ENCODE data around the gene CELF5.
"Not testable (repeated sequence)": the region's sequence is repeated elsewhere in the genome, so short reads cannot be mapped to it uniquely, and the experiment has no call there.

Gene CELF5

DNA sequence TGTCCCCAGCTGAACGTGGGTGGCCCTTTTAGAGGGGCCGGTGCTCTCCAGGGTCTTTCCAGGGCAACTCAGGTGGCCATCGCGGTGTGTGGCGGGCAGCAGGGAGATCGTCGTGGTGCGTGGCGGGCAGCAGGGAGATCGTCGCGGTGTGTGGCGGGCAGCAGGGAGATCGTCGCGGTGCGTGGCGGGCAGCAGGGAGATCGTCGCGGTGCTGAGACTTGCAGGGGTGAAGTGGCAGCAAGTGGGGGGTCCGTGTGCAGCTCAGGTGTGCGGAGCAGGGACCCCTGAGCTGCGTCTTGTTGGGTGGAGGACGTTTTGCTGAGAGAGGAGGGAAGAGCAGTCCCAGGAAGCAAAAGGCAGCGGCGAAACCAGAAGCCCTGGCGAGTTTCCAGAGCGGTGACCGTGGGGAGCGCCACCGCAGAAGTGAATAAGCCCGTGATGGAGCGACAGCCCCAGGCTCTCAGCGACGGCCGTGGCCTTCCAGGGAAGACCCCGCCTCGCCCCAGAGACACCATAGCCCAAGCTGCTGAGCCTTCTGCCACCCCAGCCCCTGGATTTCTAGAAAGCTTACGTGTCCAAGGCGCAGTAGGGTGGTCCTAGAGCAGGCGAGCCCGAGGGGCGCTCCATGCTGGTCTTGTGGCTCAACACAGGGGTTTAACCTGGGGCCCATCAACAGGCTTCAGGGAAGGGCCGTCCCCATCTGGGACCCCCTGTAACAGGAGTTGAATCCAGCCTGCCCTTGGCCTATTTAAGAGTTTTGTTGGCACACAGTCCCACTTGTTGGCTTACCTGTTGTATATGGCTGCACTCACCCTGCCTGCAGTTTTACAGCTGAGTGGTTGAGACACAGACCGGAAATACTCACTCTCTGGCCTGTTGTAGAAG, 33.3 kb upstream of the CELF5 start:
- DNase-seq = no peak

DNA sequence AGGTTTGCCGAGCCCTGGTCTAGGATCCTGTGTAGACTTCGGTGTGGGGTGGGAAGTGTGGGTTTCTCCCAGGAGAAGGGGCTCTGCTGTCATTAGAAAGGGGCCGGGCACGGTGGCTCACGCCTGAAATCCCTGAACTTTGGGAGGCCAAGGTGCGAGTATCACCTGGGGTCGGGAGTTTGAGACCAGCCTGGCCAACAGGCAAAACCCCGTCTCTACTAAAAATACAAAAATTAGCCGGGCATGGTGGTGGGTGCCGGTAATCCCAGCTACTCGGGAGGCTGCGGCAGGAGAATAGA, 32.7 kb upstream of the CELF5 start:
- DNase-seq = not testable (repeated sequence)

DNA sequence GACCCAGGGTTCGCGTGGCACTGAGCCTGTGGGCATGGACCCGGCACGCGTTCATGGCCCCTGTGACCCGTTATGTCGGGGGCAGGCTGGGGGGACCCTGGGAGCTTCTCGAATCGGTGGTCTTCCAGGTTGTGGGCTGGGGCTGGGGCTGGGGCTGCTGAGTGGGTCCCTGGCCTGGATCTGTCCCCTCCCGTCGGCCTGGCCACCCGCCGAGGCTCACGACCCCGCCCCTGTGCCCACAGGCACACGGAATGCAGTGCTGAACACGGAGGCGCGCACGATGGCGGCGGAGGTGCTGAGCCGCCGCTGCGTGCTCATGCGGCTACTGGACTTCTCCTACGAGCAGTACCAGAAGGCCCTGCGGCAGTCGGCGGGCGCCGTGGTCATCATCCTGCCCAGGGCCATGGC, 32.2 kb upstream of the CELF5 start:
- no peak for DNase-seq

DNA sequence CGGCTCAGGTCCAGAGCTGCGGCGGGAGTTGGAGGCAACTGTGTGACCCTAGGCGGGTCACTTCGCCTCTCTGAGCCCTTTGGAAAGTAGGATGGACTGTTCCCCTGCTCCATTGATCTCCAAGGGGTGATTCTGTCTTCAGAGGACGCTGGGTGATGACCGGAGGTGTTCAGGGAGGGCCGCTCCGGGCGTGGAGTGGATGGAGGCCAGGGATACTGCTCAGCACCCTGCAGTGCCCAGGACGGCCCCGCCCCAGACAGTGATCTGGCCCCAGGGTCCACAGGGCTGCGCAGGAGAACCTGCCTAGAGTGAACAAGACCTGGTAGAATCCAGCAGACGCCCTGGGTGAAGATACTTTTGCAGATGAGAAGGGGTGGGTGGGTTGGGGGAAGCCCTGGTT, 31.8 kb upstream of the CELF5 start:
- no peak for DNase-seq

DNA sequence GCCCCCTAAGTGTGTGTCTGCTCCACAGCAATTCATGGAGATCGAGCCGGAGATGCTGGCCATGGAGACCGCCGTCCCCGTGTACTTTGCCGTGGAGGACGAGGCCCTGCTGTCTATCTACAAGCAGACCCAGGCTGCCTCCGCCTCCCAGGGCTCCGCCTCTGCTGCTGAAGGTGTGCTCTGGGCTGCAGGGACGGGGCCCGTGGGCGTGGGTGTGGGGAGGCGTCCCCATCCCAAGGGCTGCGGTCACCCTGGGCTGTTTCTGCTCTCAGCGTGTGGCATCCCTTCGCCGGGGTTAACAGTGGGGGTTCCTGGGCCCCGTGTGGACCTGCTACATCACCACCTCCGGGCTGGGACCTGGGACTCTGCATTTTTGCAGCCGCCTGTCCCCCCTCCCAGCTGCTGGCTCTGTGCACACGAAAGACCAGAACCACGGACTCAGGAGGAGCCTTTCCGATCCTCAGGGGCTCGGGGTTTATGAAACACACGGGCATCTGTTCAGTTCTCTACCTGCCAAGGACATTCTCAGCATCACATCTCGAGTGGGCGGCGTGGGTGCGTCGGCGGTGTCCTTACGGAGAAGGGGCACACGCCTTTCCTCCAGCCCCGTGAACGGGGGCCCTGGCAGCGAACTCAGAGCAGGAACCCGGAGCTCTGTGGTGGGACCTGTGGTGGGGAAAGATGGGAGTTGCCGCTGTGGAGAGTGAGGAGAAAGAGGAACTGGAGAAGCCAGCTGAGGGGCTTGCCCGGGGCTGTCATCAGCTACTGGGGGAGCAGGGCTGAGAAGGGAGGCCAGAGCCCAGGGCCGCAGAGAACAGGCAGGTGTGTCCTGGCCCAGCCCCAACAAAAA, 31.0 kb upstream of the CELF5 start:
- no peak for DNase-seq

DNA sequence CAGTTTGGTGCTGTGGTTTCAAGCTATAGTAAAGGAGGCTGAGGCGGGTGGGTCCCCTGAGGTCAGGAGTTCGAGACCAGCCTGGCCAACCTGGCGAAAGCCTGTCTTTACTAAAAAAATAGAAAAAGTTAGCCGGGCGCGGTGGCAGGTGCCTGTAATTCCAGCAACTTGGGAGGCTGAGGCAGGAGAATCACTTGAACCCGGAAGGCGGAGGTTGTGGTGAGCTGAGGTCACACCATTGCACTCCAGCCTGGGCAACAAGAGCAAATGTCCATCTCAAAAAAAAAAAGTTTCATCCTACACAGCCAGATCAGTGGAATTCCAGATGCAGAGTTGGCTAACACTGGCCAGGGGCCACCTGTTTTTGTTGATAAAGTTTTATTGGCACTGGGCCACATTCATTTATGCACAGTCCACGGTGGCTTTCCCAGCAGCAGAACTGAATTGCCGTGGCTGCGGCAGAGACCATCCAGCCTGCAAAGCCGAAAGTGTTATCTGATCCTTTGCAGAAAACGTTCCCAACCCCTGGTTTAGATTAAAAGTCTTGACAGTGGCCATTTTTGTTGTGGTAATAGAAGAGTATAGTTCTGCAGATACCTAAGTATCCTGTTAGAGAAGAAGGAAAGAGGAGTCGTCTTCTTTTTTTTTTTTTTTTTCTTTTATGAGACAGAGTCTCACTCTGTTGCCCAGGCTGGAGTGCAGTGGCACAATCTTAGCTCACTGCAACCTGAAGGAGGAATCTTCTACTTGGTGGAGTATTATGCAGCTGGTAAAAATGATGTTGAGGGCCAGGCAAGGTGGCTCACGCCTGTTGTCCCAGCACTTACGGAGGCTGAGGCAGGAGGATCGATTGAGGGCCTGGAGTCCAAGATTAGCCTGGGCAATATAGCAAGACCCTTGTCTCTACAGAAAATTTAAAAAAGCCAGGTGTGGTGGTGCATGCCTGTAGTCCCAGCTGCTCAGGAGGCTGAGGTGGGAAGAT, 30.1 kb upstream of the CELF5 start:
- no peak for DNase-seq

DNA sequence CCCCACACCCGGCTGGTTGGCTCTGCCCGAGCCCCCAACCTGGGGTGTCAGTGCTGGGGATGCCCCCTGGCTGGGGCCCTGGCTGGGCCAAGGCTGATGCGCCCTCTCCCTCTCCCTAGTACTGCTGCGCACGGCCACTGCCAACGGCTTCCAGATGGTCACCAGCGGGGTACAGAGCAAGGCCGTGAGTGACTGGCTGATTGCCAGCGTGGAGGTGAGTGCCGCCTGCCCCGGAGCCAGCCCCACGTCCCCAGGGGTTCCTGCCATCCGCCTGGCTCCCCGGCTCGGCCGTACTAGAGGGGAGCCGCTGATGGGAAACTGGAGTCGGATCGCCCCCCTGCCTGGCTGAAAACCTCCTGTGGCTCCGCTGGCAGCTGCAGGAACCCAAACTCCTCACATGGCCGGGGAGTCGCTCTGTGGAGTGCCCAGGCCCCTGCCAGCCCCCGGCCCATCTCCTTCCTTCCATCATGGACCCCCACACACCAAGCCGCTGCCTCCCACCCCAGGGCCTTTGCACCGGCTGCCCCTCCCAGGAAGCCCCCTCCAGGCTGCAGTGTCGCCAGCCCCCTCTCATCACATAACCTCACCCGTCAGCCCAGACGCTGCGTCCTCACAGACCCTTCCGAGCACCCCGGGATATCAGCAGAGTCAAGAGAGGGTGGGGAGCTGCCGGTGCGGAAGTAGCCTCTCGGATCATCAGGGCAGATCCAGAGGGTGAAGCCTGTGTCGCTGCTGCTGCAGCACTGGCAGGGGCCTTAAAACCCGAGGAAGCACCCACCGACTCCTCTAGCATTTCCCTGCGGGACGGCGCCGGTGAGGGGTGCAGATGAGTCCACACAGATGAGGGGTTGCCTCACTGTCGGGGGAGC, 28.2 kb upstream of the CELF5 start:
- no peak for DNase-seq

DNA sequence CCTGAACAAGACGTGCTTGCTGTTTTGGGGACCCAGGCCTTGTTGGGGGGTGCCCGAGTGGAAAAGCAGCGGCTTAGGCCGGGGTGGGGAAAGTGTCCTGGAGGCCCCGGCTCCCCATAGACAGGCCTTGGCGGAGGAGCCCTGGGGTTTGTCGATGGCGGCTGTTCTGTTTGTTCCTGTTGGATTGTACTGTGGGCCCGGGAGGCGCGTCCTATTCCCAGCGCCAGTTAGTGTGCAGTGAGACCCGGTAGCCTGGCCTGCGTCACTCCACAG, 27.6 kb upstream of the CELF5 start:
- no peak for DNase-seq

DNA sequence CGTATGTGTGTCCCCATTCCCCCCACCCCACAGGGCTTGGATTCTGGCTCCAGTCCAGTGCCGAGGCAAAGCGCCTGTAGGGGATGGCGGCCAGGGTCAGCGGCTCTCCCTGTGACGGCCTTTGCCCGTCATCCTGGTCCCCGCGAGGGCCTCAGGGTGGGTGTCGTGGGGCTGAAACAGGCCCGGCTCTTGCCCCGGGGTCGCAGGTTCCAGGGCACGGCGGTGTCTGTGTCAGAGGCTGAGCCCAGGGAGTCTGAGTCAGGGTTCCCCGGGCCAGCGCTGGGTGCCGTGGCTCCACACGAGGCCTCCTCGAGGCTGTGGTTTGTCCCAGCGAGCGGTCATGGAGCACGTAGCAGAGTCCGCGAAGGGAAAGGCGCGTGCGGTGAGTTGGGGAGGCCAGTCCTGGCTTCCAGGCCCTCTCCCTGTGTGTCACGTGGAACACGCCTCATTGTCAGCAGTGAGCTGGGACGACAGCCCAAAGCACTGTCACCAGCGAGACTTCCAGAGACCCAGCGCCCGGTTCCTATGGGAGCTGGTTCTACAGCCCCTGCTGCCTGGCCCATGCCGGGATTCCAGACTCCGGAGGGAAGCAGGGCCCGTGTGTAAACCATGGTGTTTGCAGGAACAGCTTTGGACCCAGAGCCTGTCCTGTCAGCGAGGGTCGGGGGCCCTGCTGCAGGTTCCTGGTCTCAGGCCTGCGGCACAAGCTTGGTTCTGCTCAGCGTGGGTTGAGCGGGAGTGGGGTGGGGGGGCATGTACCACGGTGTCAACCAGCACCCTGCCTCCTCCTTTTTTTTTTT, 25.4 kb upstream of the CELF5 start:
- DNase-seq = no peak

DNA sequence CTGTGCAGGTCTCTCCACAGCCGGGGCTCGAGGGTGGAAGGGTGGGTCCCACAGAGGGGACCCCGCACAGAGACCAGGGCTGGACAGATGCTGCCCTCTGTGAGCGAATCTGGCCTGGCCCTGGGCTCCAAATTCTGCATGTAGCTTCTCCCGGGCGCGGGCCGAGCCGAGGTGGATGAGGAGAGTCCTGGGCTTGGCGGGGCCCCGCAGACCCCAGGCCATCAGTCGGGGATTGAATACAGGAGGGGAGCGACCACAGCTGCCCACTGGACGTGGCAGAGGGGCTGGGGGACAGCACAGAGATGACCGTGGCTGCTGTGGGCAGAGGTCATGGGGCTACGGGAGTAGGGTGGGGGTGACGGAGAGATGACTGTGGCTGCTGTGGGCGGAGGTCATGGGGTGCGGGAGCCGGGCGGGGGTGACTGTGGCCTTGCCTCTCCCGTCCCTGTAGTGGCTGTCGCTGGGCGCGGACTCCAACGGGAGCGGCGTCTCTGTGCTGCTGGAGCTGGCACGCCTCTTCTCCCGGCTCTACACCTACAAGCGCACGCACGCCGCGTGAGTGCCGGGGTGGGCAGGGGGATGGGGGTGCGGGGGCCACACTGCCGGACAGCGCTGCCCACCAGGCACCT, 23.3 kb upstream of the CELF5 start:
- DNase-seq = no peak

DNA sequence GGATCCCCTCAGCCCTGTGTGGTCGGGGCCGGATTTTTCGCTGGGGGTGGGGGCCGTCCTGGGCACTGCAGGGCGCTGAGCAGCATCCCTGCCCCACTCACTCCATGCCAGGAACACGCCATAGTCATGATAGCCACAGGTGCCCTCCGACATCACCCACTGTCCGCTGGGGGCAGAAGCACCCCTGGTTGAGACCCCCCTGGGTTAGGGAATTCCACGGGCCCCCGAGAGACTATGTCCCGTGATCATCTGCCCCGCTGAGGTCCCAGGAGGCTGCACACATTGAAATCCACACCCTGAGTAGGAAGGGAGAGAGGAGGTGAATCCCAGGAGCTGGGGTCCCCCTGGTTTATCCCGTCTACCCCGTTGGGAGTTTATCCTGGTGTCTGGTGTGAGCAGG, 22.6 kb upstream of the CELF5 start:
- no peak for DNase-seq

DNA sequence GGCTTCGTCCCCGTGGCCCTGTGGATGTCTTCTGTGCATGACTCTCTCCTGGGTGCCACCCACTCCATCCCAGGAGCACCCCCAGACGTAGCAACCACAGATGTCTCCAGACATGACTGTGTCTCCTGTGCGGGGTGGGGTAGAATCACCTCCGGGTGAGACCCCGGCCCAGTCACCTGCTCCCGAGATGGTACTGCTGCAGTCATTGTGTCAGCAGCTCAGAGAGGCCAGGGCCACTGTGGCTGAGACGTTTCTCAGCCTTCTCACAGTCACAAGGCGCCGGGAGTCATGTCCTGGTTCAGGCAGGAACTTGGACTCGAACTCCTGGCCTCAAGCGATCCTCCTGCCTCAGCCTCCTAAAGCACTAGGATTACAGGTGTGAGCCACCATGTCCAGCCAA, 22.1 kb upstream of the CELF5 start:
- DNase-seq = no peak

DNA sequence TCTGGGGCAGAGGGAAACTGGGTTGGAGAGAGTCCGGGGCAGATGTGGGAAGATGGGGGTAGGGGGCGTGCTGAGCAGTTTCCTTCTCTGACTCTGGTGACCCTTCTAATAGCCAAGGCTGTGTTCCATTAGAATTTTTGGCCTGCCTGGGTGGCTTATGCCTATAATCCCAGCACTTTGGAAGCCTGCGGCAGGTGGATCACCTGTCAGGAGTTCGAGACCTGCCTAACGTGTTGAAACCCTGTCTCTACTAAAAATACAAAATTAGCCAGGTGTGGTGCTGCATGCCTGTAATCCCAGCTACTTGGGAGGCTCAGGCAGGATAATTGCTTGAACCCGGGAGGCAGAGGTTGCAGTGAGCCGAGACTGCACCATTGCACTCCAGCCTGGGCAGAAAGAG, 21.6 kb upstream of the CELF5 start:
- not testable (repeated sequence) for DNase-seq

DNA sequence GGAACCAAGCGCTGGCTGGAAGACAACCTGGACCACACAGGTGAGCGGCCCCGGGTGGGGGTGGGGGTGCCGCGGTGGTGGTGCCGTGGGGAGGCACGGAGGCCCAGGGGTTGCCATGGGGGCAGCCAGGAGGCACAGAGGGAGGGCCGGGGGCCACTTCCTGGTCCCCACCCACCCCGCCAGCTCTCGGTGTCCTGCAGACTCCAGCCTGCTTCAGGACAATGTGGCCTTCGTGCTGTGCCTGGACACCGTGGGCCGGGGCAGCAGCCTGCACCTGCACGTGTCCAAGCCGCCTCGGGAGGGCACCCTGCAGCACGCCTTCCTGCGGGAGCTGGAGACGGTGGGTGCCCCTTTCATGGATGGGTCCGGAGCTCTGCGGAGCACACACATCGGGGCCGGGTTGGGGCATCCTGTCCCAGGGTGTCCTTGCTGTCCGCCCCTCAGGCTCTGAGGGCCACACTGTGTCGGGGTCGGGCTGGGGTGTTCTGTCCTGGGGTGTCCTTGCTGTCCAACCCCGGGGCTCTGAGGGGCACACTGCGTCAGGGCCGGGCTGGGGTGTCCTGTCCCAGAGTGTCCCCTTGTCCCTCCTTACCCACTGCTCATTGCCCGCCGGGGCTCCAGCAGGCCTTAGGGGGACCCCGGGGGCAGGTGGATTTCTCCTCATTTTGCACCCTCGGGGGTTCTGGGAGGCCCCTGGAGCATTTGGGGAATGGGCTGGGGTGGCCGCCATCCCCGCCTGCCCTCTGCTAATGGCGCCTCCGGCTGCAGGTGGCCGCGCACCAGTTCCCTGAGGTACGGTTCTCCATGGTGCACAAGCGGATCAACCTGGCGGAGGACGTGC, 20.4 kb upstream of the CELF5 start:
- no peak for DNase-seq

DNA sequence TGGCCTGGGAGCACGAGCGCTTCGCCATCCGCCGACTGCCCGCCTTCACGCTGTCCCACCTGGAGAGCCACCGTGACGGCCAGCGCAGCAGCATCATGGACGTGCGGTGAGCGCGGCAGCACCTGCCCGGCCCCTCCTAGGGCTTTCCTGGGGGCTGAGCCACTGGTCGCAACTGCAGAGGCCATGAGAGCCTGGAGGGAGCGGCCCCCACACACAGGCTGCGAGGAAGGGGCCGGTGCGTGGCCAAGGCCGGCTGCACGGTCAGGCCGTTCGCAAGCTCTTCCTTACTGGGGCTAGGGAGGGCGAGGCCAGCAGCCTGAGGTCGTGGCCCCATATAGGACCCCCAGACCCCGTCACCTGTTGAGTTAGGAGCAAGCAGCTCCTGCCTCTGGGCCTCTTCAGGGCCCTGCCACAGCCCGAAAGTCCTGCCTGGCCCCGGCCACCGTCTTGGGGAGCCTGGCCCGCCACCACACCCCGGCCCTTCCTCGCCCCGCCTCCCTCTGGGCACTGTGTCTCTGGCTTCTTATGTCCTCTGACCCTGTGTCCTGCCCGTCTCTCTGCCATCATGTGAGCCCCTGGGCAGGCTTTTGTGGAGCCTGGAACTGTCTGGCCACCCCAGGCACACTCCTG, 19.7 kb upstream of the CELF5 start:
- no peak for DNase-seq

DNA sequence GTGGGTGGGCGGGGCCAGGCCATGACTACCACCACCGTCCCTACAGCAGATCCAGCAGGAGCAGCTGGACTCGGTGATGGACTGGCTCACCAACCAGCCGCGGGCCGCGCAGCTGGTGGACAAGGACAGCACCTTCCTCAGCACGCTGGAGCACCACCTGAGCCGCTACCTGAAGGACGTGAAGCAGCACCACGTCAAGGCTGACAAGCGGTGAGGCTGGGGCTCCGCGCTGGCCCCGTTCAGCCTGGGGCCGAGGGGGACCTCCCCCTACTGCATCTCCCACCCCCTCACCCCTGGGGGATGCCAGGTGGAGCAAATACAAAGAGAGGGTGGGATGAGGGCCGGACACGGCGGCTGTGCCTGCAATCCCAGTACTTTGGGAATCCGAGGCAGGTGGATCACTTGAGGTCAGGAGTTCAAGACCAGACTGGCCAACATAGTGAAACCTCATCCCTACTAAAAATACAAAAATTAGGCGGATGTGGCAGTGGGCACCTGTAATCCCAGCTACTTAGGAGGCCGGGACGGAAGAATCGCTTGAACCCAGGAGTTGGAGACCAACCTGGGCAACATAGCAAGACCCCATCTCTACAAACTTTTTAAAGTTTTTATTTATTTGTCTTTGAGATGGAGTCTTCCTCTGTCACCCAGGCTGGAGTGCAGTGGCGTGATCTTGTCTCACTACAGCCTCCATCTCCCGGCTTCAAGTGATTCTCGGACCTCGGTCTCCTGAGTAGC, 18.1 kb upstream of the CELF5 start:
- DNase-seq = no peak

DNA sequence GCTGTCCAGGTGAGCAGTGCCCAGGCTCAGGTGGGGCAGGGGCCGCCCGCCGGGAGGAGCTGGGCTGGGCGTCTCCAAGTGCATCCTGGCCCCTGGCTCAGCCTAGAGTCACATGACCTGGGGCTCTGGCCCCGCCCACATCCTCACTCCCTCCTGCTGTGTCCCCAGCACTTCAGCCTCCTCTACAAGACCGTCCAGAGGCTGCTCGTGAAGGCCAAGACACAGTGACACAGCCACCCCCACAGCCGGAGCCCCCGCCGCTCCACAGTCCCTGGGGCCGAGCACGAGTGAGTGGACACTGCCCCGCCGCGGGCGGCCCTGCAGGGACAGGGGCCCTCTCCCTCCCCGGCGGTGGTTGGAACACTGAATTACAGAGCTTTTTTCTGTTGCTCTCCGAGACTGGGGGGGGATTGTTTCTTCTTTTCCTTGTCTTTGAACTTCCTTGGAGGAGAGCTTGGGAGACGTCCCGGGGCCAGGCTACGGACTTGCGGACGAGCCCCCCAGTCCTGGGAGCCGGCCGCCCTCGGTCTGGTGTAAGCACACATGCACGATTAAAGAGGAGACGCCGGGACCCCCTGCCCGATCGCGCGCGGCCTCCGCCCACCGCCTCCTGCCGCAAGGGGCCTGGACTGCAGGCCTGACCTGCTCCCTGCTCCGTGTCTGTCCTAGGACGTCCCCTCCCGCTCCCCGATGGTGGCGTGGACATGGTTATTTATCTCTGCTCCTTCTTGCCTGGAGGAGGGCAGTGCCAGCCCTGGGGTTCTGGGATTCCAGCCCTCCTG, 16.8 kb upstream of the CELF5 start:
- no peak for DNase-seq

All from central memory CD4-positive, alpha-beta T cell (primary cell).